ENCODE data around the gene GSN. TPM values are rescaled to one million over a fixed set of nuclear protein-coding genes. Genes with fewer than 3 reads are reported as not detected.
A peak's percentile ranks its signal among the peaks of the same experiment; 100 is the strongest.

Gene GSN
- polyA plus RNA-seq, 3 donors: 183 to 2,232 (median 1,519) TPM

GRCh38 chr9:121369595-121370265 lies 101.8 kb downstream of the GSN start, which contains the start of gene STOM:
TSS of gene STOM (minus strand) at chr9:121370250. CDS start at chr9:121370187, 63 bp downstream.
- WGBS, 3 donors: 0 to 2% (median 0%) methylated on average over 45 to 52 of the region's 52 CpGs
- peak within 1 kb of the TSS; percentile 70 for H3K27ac ChIP-seq (ENCODE audit: low read depth, low read length)

DNA sequence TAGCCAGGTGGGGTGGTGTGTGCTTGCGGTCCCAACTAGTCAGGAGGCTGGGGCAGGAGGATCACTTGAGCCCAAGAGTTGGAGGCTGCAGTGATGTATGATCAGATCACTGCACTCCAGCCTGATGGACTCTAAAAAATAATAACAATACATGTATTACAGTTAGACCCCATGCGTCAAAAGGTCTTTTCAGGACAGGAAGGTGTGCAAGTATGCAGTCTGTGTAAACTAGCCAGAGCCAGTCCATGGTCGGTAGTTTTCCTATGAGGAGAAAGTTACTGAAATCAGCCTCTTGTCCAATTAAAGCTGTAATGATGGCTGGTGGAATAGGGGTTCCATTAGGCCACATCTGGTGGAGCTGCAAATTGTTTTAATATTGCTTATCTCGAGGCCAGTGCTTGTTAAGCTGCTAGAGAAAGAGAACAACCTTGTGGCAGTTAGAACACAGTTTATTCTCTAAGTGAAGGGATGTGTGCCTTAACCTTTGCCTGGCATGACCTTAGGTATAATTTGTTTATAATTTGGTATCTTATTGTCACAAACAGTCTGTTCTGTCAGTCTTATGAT lies 103.6 kb downstream of the GSN start:
- H3K27ac ChIP-seq (ENCODE audit: low read depth, low read length): no peak overlapping the region
- 67 to 79% (median 69%) methylated on average over 4 of the region's 4 CpGs for WGBS, 3 donors

- 61 to 77% (median 67%) methylated on average over 6 of the region's 6 CpGs for WGBS, 3 donors
- H3K27ac ChIP-seq (ENCODE audit: low read depth, low read length): no peak overlapping the region
Measured at GRCh38 chr9:121372239-121373010, 104.5 kb downstream of the GSN start.

DNA sequence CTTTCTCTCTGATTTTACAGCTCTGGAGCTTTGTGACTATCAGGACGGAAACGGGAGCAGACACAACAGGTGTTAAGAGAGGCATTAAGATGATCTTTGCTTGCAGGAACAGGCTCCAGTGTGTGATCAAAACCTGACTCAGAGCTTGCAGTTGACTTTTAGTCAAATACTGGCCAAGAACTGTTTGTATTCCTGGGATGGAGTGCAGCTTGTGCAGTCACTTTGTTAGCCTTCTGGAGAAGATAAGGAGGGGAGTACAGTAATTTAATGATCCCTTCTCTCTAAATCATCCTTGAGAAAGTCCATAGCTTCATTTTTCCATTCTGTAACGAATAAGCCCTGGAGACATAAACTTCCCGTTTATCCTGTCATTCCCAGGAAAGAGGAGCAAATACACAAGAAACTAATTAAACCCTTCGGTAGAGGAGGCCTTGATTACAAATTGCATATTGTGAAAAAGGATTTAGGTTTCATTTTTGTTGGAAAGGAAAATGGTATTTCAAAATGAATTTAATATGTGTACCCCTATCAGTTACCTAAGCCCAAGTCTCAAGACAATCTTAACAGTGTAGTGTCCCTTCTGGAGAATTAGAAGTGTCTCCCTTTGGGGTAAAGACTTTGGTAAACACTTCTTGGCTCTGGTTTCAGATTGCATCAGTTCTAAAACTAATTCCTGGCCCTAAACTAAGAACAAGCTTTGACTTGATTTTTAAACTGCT lies 105.2 kb downstream of the GSN start:
- WGBS, 3 donors: 25 to 44% (median 35%) methylated on average over 5 of the region's 5 CpGs
- H3K27ac ChIP-seq (ENCODE audit: low read depth, low read length): no peak overlapping the region

- 86 to 88% (median 87%) methylated on average over 4 of the region's 4 CpGs for WGBS, 3 donors
- H3K27ac ChIP-seq (ENCODE audit: low read depth, low read length): no peak overlapping the region
Measured at GRCh38 chr9:121376214-121376830, 108.4 kb downstream of the GSN start.

GRCh38 chr9:121380846-121381245 lies 112.9 kb downstream of the GSN start:
- no peak overlapping the region for H3K27ac ChIP-seq (ENCODE audit: low read depth, low read length)

Other genes with a start within 250 kb of the GSN start
- 10 to 100 TPM in 1 of 3 donors, 1 to 10 TPM in 2; 2.7 to 14.1 (median 3.0) TPM for gene C5, start 217.9 kb upstream of the GSN start, polyA plus RNA-seq
- gene CNTRL, start 193.2 kb upstream of the GSN start, polyA plus RNA-seq: 10 to 100 TPM in 1 of 3 donors, 1 to 10 TPM in 2; 3.9 to 11.1 (median 6.7) TPM
- 10 to 100 TPM; 14.1 to 31.0 (median 26.0) TPM for gene RAB14, start 66.3 kb upstream of the GSN start, polyA plus RNA-seq
- gene STOM, start 102.1 kb downstream of the GSN start, polyA plus RNA-seq: 100 to 1,000 TPM in 2 of 3 donors, 10 to 100 TPM in 1; 36.4 to 333 (median 194) TPM
- gene GGTA1, start 231.7 kb downstream of the GSN start, polyA plus RNA-seq: 10 to 100 TPM in 1 of 3 donors, 1 to 10 TPM in 1, under 1 TPM in 1; 0.62 to 37.5 (median 3.7) TPM

All from adipose tissue (tissue), 3 donors.